Fibroblast of lung (primary cell): ENCODE results near the gene CEMIP.

Experiments
- CTCF ChIP-seq, 2 donors: IDR thresholded peaks in 1 of 2; conservative IDR thresholded peaks in 1 of 2; 1 replicate in 1 of 2; 2 replicates in 1 of 2; pipeline ENCODE4 v1.5.1; 2011 to 2012; ENCODE audit warnings: low read length in 2 of 2, control low read depth in 1 of 2, inconsistent platforms in 1 of 2, low read depth in 1 of 2, mild to moderate bottlenecking in 1 of 2
- EZH2 ChIP-seq: IDR thresholded peaks from 2 replicates; pipeline ENCODE4 v1.5.1; 2012; ENCODE audit warnings: low read length, control low read depth, mild to moderate bottlenecking; ENCODE audit errors: missing control alignments

- no peak for TF ChIP-seq CTCF (conservative IDR thresholded peaks at IDR 0.05 in 1 of 2, IDR thresholded peaks at IDR 0.05 in 1 of 2; ENCODE audit: low read depth in 1 of 2, low read length in 2 of 2)
- TF ChIP-seq EZH2 = no peak
Measured at GRCh38 chr15:80732167-80732566, 47.0 kb upstream of the CEMIP start.
